ENCODE data around the gene NTRK2. TPM values are rescaled to one million over a fixed set of nuclear protein-coding genes. Genes with fewer than 3 reads are reported as not detected.

Gene NTRK2
- total and polyA plus RNA-seq, 10 of the 15 experiments (the other 5 are each of a cell fraction or from before 2014, with no cell fraction given) = 0.42 to 4.6 (median 0.65) TPM

GRCh38 chr9:84781458-84781857 is 111.9 kb downstream of the NTRK2 start:
- no TSS peak for BruUV-seq (replicated peaks)
- DNase-seq (ENCODE audit: low read depth, low spot score) (no peak), ATAC-seq (peak; percentile 71), FAIRE-seq (no peak)
- WGBS (ENCODE audit: insufficient coverage, insufficient replicate concordance, low lambda C conversion rate, missing lambda C conversion rate) = 15% methylated on average over 2 of the region's 2 CpGs
- H3K27me3 ChIP-seq (replicated peaks in 1 of 2; ENCODE audit: control insufficient read depth in 2 of 2, insufficient read depth in 2 of 2, low read length in 1 of 2) = no peaks in the 10 kb centered on the region
- in situ Hi-C loops (cut with MboI) = no loop called here
- SMC1A ChIA-PET (ENCODE audit: uncharacterized antibody, unreplicated experiment) = interaction anchor here (0.7 to 9.4 kb wide), 29 partner anchors 8 to 643 kb away, joined by 3 to 686 read pairs (median 8); partner anchors contain the start of gene NTRK2
- no peak overlapping the region for H3K4me2 ChIP-seq (ENCODE audit: control insufficient read depth, insufficient read depth)
- H3K9me3 ChIP-seq (replicated peaks; ENCODE audit: control insufficient read depth, insufficient read depth, low read length) = no peaks in the 10 kb centered on the region
- peaks cover 20% of the 10 kb centered on the region for H3K4me1 ChIP-seq (ENCODE audit: control insufficient read depth, insufficient read depth, low read length)
- intact Hi-C loops (cut with micrococcal nuclease; ENCODE audit: unreplicated experiment) = loop anchor here (1.0 to 10.0 kb wide), 6 partner anchors 39 to 384 kb away; partner anchors contain the start of gene NTRK2
- RAD21 ChIA-PET (ENCODE audit: unreplicated experiment) = interaction anchor here (0.6 to 14.4 kb wide), 17 partner anchors 11 to 829 kb away, joined by 3 to 582 read pairs (median 9); no protein-coding TSS in a partner anchor
- no peak overlapping the region for H2AFZ ChIP-seq (ENCODE audit: control insufficient read depth, low read depth, low read length)
- no peak overlapping the region for H3K9ac ChIP-seq (ENCODE audit: control insufficient read depth, insufficient read depth, low read length)
- H4K20me1 ChIP-seq (ENCODE audit: control insufficient read depth, insufficient read depth) = no peaks in the 10 kb centered on the region
- H3K4me3 ChIP-seq = no peak overlapping the region
- POLR2A ChIA-PET = interaction anchor here (2.9 to 3.3 kb wide), 2 partner anchors 72 to 85 kb away, joined by 11 to 32 read pairs; no protein-coding TSS in a partner anchor
- CTCF ChIA-PET = interaction anchor here (0.7 to 10.6 kb wide), 37 partner anchors 11 to 477 kb away, joined by 3 to 792 read pairs (median 5); no protein-coding TSS in a partner anchor
- no peaks in the 10 kb centered on the region for H3K79me2 ChIP-seq (ENCODE audit: control insufficient read depth, insufficient read depth, low read length)
- H3K36me3 ChIP-seq (ENCODE audit: control insufficient read depth in 2 of 2, insufficient read depth in 2 of 2, low read length in 1 of 2) = no peaks in the 10 kb centered on the region
- no peak overlapping the region for H3K27ac ChIP-seq (ENCODE audit: control insufficient read depth, insufficient read depth)
- TF ChIP-seq ZZZ3 (IDR thresholded peaks at IDR 0.05; ENCODE audit: control insufficient read depth, insufficient read length, low read depth) = no peak
- TF ChIP-seq RFX5 (IDR thresholded peaks at IDR 0.05; ENCODE audit: low read depth, low read length) = no peak
- TF ChIP-seq MLLT1 (IDR thresholded peaks at IDR 0.05) = no peak
- no peak for TF ChIP-seq CHD1 (IDR thresholded peaks at IDR 0.05; ENCODE audit: low read depth, low read length)
- TF ChIP-seq JUND (IDR thresholded peaks at IDR 0.05; ENCODE audit: low read depth, low read length) = no peak
- no peak for TF ChIP-seq SRF (IDR thresholded peaks at IDR 0.05; ENCODE audit: low read depth in 2 of 2, low read length in 2 of 2)
- no peak for TF ChIP-seq TCF7 (IDR thresholded peaks at IDR 0.05; ENCODE audit: borderline replicate concordance)
- no peak for TF ChIP-seq ZSCAN29 (IDR thresholded peaks at IDR 0.05)
- no peak for TF ChIP-seq NR2C2 (IDR thresholded peaks at IDR 0.05; ENCODE audit: borderline replicate concordance, control insufficient read depth, insufficient read length, low read depth)
- TF ChIP-seq, protein P1, sequence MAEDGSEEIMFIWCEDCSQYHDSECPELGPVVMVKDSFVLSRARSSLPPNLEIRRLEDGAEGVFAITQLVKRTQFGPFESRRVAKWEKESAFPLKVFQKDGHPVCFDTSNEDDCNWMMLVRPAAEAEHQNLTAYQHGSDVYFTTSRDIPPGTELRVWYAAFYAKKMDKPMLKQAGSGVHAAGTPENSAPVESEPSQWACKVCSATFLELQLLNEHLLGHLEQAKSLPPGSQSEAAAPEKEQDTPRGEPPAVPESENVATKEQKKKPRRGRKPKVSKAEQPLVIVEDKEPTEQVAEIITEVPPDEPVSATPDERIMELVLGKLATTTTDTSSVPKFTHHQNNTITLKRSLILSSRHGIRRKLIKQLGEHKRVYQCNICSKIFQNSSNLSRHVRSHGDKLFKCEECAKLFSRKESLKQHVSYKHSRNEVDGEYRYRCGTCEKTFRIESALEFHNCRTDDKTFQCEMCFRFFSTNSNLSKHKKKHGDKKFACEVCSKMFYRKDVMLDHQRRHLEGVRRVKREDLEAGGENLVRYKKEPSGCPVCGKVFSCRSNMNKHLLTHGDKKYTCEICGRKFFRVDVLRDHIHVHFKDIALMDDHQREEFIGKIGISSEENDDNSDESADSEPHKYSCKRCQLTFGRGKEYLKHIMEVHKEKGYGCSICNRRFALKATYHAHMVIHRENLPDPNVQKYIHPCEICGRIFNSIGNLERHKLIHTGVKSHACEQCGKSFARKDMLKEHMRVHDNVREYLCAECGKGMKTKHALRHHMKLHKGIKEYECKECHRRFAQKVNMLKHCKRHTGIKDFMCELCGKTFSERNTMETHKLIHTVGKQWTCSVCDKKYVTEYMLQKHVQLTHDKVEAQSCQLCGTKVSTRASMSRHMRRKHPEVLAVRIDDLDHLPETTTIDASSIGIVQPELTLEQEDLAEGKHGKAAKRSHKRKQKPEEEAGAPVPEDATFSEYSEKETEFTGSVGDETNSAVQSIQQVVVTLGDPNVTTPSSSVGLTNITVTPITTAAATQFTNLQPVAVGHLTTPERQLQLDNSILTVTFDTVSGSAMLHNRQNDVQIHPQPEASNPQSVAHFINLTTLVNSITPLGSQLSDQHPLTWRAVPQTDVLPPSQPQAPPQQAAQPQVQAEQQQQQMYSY (CRISPR knock-in tag; IDR thresholded peaks at IDR 0.05) = no peak
- TF ChIP-seq ZNF592 (IDR thresholded peaks at IDR 0.05) = no peak
- TF ChIP-seq TCF3 (IDR thresholded peaks at IDR 0.05; ENCODE audit: borderline replicate concordance, insufficient read depth, low read depth, low read length) = no peak
- no peak for TF ChIP-seq HDAC2 (IDR thresholded peaks at IDR 0.05)
- no peak for TF ChIP-seq LARP7 (IDR thresholded peaks at IDR 0.05)
- no peak for TF ChIP-seq MEF2B (IDR thresholded peaks at IDR 0.05; ENCODE audit: partially characterized antibody, poor library complexity, severe bottlenecking)
- no peak for TF ChIP-seq ZNF384 (IDR thresholded peaks at IDR 0.05; ENCODE audit: borderline replicate concordance, low read depth, low read length)
